Heart left ventricle (tissue), 16 donors: Measurements from ENCODE around the gene NOXA1. TPM values are rescaled to one million over a fixed set of nuclear protein-coding genes. Genes with fewer than 3 reads are reported as not detected.

ENCODE experiments used
- ATAC-seq, 4 donors: fragments of 200-7000 bp; cut with Tn5 transposase; one replicate each; pipeline ENCODE4 v1.9.1; 2020 to 2022; ENCODE audit warnings: moderate library complexity in 4 of 4, mild to moderate bottlenecking in 3 of 4, moderate number of reproducible peaks in 1 of 4
- DNase-seq, 5 donors: peaks; one replicate each; pipeline ENCODE4 v3.0.0-alpha.2; 2020
- H3K27ac ChIP-seq, 12 donors: fragments of 200-600 bp; sonication (generic) in 4 of 12; one replicate each; pipeline versions ENCODE4 v1.5.0 to v1.8.0; 2016 to 2022; ENCODE audit warnings: mild to moderate bottlenecking in 2 of 12
- H3K27me3 ChIP-seq, 9 donors: fragments of 200-600 bp; sonication (generic) in 2 of 9; one replicate each; pipeline versions ENCODE4 v1.5.1 to v1.8.0; 2016 to 2022; ENCODE audit warnings: mild to moderate bottlenecking in 3 of 9
- H3K36me3 ChIP-seq, 9 donors: fragments of 200-600 bp; sonication (generic) in 2 of 9; one replicate each; pipeline versions ENCODE4 v1.5.0 to v1.8.0; 2018 to 2022; ENCODE audit warnings: mild to moderate bottlenecking in 2 of 9
- H3K4me1 ChIP-seq, 12 donors: fragments of 200-600 bp; sonication (generic) in 4 of 12; one replicate each; pipeline versions ENCODE4 v1.5.0 to v1.8.0; 2016 to 2022; ENCODE audit warnings: mild to moderate bottlenecking in 3 of 12
- H3K4me3 ChIP-seq, 12 donors: fragments of 200-600 bp; sonication (generic) in 4 of 12; one replicate each; pipeline versions ENCODE4 v1.5.0 to v1.8.0; 2017 to 2022; ENCODE audit warnings: mild to moderate bottlenecking in 9 of 12, moderate library complexity in 4 of 12
- H3K9me3 ChIP-seq, 12 donors: fragments of 200-600 bp; sonication (generic) in 4 of 12; one replicate each; pipeline versions ENCODE4 v1.5.0 to v1.8.0; 2016 to 2022; ENCODE audit warnings: mild to moderate bottlenecking in 1 of 12
- POLR2A ChIP-seq, 2 donors: fragments of 450-650 bp; IDR thresholded peaks; one replicate each; pipeline ENCODE4 v1.6.1; 2017; ENCODE audit warnings: antibody characterized with exemption in 2 of 2, mild to moderate bottlenecking in 2 of 2, moderate library complexity in 2 of 2
- WGBS, 4 donors: extraction: QIAGEN DNeasy Blood & Tissue Kit in 2 of 4; methylation state at CpG; one replicate each; pipeline versions ENCODE4 v1.1.5 to v1.1.7; 2013 to 2018; 5-methylcytosine and 5-hydroxymethylcytosine counted together
- intact Hi-C, 10 donors: fragments of 100-400 bp; cut with DNase I; formaldehyde crosslinking; loops; one replicate each; pipeline versions ENCODE4 v1.11.1 to v1.14.2; 2022
- polyA plus RNA-seq, 2 donors: library from polyadenylated mRNA; stranded (reverse); fragments of 200-250 nt; gene quantifications; one replicate each; pipeline ENCODE4 v1.2.3, GENCODE V29; 2013
- total RNA-seq, 9 donors: library from RNA; depleted of rRNA in 2 of 9; stranded (reverse); fragments of >200 nt in 2 of 9; fragmentation: NEBNext Ultra II Directional in 3 of 9; extraction: Animal tissue kit (Norgen Biotek cat#: 25700) in 3 of 9; gene quantifications; one replicate each; pipeline versions ENCODE4 v1.1.0 to v1.2.4, GENCODE V29; 2016 to 2023
- TF ChIP-seq, protein P1 (sequence below), 12 donors: fragments of 200-600 bp; sonication (generic) in 4 of 12; IDR thresholded peaks; one replicate each; pipeline versions ENCODE4 v1.5.0 to v1.8.0; 2018 to 2022; ENCODE audit warnings: antibody characterized with exemption in 12 of 12, mild to moderate bottlenecking in 5 of 12
- donor health status: ischemic (EF 13 %, LVEDD 7.1; RV severe dilation, severe dysfunction).
- donor health status: healthy with polysubstance abuse.
- donor health status: DM: no; HTN: yes; CAD: no.
- donor health status: DM: no; HTN: no; CAD: no.
- donor health status: ischemic (EF 25% LVEDD 6.9; RV normal size, moderate dysfunction).
- donor health status: ischemic (EF 25% LVEDD 5.7; RV mildly dilated, moderate dysfunction).
- donor health status: healthy.
- donor health status: DM: yes; HTN: yes; CAD: no.
- donor health status: ischemic (EF 35%, LVEDD 5.7; RV mildly dilated, moderate dysfunction).
- donor health status: nonischemic (EF 11% LVEDD 7.7; RV severe dilation, severe dysfunction).
- donor health status: DM: yes; HTN: yes; CAD: no.
- donor health status: PGD.
- donor health status: ischemic (EF 29% LVEDD 5.4; RV normal size, mild dysfunction).
- donor health status: nonischemic (EF 23%, LVEDD 6.1; RV moderate dilation, normal function).

Gene NOXA1
- total and polyA plus RNA-seq, 11 donors, result 0.44 to 5.5 (median 2.7) TPM

DNA sequence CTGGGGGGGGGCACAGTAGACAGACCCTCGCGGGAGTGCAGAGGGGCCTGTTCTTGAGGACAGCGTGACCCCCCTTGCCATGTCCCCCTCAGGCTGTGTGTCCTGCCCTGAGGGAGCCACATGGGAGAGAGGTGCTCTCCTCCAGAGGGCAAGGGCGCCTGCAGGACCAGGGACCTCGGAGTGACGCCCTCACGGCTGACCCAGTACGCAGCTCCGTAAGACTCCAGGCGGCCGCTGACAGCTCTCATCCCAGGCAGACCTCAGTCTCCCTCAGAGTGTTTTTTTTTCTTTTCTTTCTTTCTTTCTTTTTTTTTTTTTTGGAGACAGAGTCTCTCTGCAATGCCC lies 27.6 kb upstream of the NOXA1 start:
- no peak overlapping the region for H3K27ac ChIP-seq
- no peak for ATAC-seq
- H3K9me3 ChIP-seq, result no peaks in the 10 kb centered on the region
- no peak overlapping the region for H3K4me3 ChIP-seq
- DNase-seq, result no peak
- peaks cover 0 to 10% (median 1%) of the 10 kb centered on the region in 12 donors for H3K4me1 ChIP-seq
- no peaks in the 10 kb centered on the region for H3K27me3 ChIP-seq
- WGBS, 4 donors, result 82 to 89% (median 82%) methylated on average over 8 to 11 of the region's 11 CpGs
- intact Hi-C loops, result no loop called here
- TF ChIP-seq, protein P1, sequence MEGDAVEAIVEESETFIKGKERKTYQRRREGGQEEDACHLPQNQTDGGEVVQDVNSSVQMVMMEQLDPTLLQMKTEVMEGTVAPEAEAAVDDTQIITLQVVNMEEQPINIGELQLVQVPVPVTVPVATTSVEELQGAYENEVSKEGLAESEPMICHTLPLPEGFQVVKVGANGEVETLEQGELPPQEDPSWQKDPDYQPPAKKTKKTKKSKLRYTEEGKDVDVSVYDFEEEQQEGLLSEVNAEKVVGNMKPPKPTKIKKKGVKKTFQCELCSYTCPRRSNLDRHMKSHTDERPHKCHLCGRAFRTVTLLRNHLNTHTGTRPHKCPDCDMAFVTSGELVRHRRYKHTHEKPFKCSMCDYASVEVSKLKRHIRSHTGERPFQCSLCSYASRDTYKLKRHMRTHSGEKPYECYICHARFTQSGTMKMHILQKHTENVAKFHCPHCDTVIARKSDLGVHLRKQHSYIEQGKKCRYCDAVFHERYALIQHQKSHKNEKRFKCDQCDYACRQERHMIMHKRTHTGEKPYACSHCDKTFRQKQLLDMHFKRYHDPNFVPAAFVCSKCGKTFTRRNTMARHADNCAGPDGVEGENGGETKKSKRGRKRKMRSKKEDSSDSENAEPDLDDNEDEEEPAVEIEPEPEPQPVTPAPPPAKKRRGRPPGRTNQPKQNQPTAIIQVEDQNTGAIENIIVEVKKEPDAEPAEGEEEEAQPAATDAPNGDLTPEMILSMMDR (IDR thresholded peaks at IDR 0.05), result no peak
- TF ChIP-seq POLR2A (IDR thresholded peaks at IDR 0.05), result no peak
- H3K36me3 ChIP-seq, result peaks cover 0 to 8% (median 0%) of the 10 kb centered on the region in 9 donors

DNA sequence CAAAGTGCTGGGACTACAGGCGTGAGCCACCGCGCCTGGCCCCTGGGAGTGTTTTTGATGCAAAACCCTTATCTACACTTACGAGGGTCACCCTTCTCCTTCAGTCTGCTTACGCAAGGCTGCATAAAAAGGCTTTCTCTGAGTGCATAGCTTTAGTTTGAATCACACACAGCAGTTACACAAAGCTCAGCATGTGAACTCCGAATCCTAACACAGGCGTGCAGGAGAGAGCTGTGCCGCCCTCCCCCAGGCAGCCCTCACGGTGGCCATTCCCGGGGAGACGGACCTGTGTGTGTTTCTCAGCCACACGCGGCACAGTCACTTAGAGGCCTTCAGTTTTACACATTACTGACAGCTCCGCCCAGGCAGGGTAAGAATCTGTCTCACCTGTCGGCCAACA lies 27.0 kb upstream of the NOXA1 start:
- intact Hi-C loops, result no loop called here
- Histone ChIP-seq H3K4me1 (peaks cover 0 to 4% (median 0%) of the 10 kb centered on the region in 12 donors), H3K4me3 (no peak overlapping the region), H3K36me3 (peaks cover 0 to 8% (median 0%) of the 10 kb centered on the region in 9 donors), H3K27me3 (no peaks in the 10 kb centered on the region), H3K9me3 (no peaks in the 10 kb centered on the region), H3K27ac (no peak overlapping the region)
- 91 to 94% (median 92%) methylated on average over 15 of the region's 15 CpGs for WGBS, 4 donors
- DNase-seq (no peak), ATAC-seq (no peak)
- TF ChIP-seq, protein P1 (IDR thresholded peaks at IDR 0.05), result no peak
- no peak for TF ChIP-seq POLR2A (IDR thresholded peaks at IDR 0.05)

DNA sequence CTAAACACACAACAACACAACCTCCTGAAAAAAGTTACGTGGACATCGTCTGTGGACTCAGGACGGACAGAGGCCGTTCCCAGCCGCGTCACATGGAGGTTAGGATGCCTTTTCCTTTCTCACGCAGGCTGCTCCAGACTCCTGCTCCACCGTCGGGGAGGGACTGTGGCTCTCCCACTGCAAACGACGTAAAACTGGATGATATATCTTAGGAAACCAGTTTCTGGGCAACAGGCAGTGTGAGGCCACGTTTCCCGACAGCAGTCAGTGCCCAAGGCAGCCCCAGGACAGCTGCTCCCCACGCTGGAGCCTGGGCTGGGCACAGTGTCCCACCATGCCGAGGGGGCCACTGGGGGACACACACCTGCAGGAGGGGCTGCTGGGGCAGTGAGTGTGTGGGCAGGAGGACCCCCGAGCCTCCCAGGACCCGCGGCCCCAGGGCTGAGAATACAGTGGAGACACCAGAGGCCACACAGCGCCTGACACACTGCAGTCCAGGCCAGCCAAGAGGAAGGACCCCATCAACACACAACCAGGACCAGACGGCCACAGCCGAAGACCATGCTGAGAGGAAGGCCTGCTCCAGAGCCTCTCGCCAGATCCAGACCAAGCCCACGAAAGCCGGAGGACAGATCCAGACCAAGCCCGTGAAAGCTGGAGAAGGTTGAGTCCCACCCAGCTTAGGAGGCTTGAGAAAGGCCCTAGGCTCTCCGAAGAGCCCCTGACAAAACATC lies 26.4 kb upstream of the NOXA1 start:
- H3K4me3 ChIP-seq, result no peak overlapping the region
- no peak overlapping the region for H3K27ac ChIP-seq
- no peak for TF ChIP-seq POLR2A (IDR thresholded peaks at IDR 0.05)
- TF ChIP-seq, protein P1 (IDR thresholded peaks at IDR 0.05), result no peak
- H3K4me1 ChIP-seq, result peaks cover 0 to under 1% (median 0%) of the 10 kb centered on the region in 12 donors
- no peaks in the 10 kb centered on the region for H3K27me3 ChIP-seq
- WGBS, 4 donors, result 93 to 97% (median 94%) methylated on average over 23 to 26 of the region's 26 CpGs
- no peak for ATAC-seq
- intact Hi-C loops, result no loop called here
- H3K36me3 ChIP-seq, result peaks cover 0 to 8% (median 0%) of the 10 kb centered on the region in 9 donors
- H3K9me3 ChIP-seq, result no peaks in the 10 kb centered on the region
- DNase-seq, result peak in 2 of 5 donors; percentile 13

DNA sequence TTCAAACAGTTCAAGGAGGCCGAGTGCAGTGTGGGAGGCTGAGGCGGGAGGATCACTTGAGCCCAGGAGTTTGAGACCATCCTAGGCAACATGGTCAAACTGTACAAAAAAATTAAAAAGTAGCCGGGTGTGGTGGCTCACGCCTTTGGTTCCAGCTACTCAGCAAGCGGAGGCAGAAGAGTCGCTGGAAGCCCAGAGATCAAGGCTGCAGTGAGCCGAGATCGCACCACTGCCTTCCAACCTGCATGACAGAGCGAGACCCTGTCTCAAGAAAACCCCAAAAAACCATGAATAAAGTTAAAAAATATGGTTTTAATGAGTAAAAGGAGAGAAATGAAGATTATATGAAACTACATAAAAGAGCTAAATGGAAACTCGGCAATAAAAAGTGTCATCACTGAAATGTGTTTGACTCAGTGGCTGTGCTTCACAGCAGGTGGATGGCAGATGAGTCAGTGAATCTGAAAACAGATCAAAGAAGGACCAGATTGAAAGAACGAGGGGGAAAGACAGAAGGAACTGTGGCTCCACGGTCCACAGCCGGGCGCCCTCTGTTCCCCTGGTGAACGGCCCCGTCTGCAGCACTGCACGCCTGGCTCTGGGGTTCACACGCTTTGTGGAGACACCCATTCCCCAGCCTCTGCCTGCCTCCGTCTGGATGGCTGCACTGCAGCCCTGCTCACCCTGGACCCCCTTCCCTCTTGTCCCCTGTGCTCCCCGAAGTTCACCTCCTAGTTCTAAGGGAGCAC lies 25.3 kb upstream of the NOXA1 start:
- H3K27ac ChIP-seq, result no peak overlapping the region
- intact Hi-C loops, result no loop called here
- DNase-seq (peak in 2 of 5 donors; percentile 5 to 33), ATAC-seq (no peak)
- H3K27me3 ChIP-seq, result no peaks in the 10 kb centered on the region
- no peaks in the 10 kb centered on the region for H3K9me3 ChIP-seq
- TF ChIP-seq POLR2A (IDR thresholded peaks at IDR 0.05), result no peak
- TF ChIP-seq, protein P1 (IDR thresholded peaks at IDR 0.05), result no peak
- H3K4me3 ChIP-seq, result no peak overlapping the region
- WGBS, 4 donors, result 94 to 97% (median 96%) methylated on average over 20 of the region's 20 CpGs
- H3K4me1 ChIP-seq, result no peaks in the 10 kb centered on the region
- H3K36me3 ChIP-seq, result peaks cover 0 to 4% (median 0%) of the 10 kb centered on the region in 9 donors
